Muscle of leg (tissue), 11 donors: Measurements from ENCODE around the gene SLCO2A1. TPM values are rescaled to one million over a fixed set of nuclear protein-coding genes. Genes with fewer than 3 reads are reported as not detected.

Experiments used
- DNase-seq: peaks from one replicate; pipeline ENCODE4 v3.0.0; 2013
- H3K27ac ChIP-seq: one replicate; pipeline ENCODE4 v1.5.1; 2013; ENCODE audit warnings: mild to moderate bottlenecking, low read length, control low read depth
- H3K27me3 ChIP-seq: one replicate; pipeline ENCODE4 v1.6.1; 2013; ENCODE audit warnings: low read length; ENCODE audit not compliant: control insufficient read depth, insufficient read depth
- H3K36me3 ChIP-seq: one replicate; pipeline ENCODE4 v1.6.1; 2013; ENCODE audit warnings: low read length; ENCODE audit not compliant: control insufficient read depth, insufficient read depth
- H3K4me1 ChIP-seq: one replicate; pipeline ENCODE4 v1.6.1; 2013; ENCODE audit warnings: low read length; ENCODE audit not compliant: control insufficient read depth, insufficient read depth
- H3K4me3 ChIP-seq: one replicate; pipeline ENCODE4 v1.5.1; 2013; ENCODE audit warnings: low read length, control low read depth
- H3K9me3 ChIP-seq: replicated peaks from 2 replicates; pipeline ENCODE4 v1.6.1; 2013; ENCODE audit warnings: low read depth, low read length; ENCODE audit not compliant: control insufficient read depth
- WGBS: methylation state at CpG from one replicate; pipeline ENCODE4 v1.1.5; 2013; ENCODE audit warnings: missing lambda C conversion rate; ENCODE audit not compliant: insufficient coverage; 5-methylcytosine and 5-hydroxymethylcytosine counted together
- polyA plus RNA-seq, 8 donors: library from polyadenylated mRNA; unstranded; fragments of 120-200 nt; gene quantifications; one replicate each; pipeline versions ENCODE4 v1.2.1 to v1.2.3, GENCODE V29; 2013; ENCODE audit warnings: inconsistent platforms in 1 of 8, low replicate concordance in 1 of 8; ENCODE audit not compliant: insufficient read length in 8 of 8, insufficient read depth in 1 of 8
- total RNA-seq: library from RNA; stranded (reverse); fragments of 120-200 nt; gene quantifications from one replicate; pipeline ENCODE4 v1.2.4, GENCODE V29; 2013

Gene SLCO2A1
- total and polyA plus RNA-seq, 9 donors: 0.49 to 3.9 (median 1.6) TPM

GRCh38 chr3:133884887-133885711 lies 144.6 kb downstream of the SLCO2A1 start:
- Histone ChIP-seq H3K27me3 (no peaks in the 10 kb centered on the region), H3K36me3 (no peaks in the 10 kb centered on the region), H3K4me3 (no peak overlapping the region), H3K27ac (no peak overlapping the region), H3K4me1 (no peaks in the 10 kb centered on the region), H3K9me3 (no peaks in the 10 kb centered on the region)
- 84% methylated on average over 5 of the region's 11 CpGs for WGBS
- DNase-seq: no peak

DNA sequence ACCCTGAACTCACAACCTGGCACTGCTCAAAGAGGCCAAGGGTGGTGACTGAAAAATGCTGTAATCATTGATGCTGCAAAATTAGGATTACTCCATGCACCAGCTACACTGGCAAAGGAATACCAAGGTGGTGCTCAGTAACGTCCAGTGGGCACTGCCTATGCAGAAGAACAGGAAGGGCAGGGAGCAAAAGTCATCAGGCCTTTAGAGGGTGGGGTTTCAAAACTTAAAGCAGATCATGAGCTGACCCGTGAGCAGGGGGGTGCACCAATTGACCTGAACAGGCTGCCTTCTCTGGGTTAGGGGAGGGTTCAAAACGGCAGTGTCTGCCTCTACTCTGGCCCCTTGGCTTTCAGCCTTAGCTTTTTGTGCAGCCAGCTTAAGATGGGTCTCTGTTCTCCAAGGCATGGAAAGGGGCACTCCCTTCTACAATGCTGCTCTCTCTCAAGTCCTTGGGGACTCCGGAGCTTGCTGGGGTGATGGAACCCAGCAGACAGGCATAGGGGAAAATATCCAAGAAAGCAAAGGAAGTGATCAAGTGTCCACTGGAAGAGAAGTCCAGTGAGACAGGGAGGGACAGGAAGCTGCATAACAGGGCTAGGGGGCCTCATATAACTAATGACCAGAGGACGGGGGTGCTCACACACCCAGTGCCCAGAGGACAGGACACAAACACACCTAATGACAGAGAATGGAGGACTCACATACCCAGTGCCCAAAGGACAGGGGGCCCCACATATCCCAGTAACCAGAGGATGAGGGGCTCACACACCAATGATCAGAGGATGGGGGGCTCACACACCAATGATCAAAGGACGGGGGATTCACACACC lies 145.5 kb downstream of the SLCO2A1 start:
- no peak overlapping the region for H3K27ac ChIP-seq
- no peaks in the 10 kb centered on the region for H3K4me1 ChIP-seq
- 84% methylated on average over 3 of the region's 6 CpGs for WGBS
- no peak for DNase-seq
- H3K4me3 ChIP-seq: no peak overlapping the region
- H3K9me3 ChIP-seq: no peaks in the 10 kb centered on the region
- no peaks in the 10 kb centered on the region for H3K36me3 ChIP-seq
- H3K27me3 ChIP-seq: no peaks in the 10 kb centered on the region

GRCh38 chr3:133883641-133884040 lies 146.1 kb downstream of the SLCO2A1 start:
- no peak overlapping the region for H3K4me3 ChIP-seq
- no peaks in the 10 kb centered on the region for H3K4me1 ChIP-seq
- no peaks in the 10 kb centered on the region for H3K27me3 ChIP-seq
- no peaks in the 10 kb centered on the region for H3K36me3 ChIP-seq
- no peak for DNase-seq
- H3K27ac ChIP-seq: no peak overlapping the region
- H3K9me3 ChIP-seq: no peaks in the 10 kb centered on the region

GRCh38 chr3:133882986-133883586 lies 146.6 kb downstream of the SLCO2A1 start:
- no peak overlapping the region for H3K27ac ChIP-seq
- 77% methylated on average over 1 of the region's 3 CpGs for WGBS
- no peaks in the 10 kb centered on the region for H3K36me3 ChIP-seq
- H3K27me3 ChIP-seq: no peaks in the 10 kb centered on the region
- no peak for DNase-seq
- no peak overlapping the region for H3K4me3 ChIP-seq
- H3K4me1 ChIP-seq: no peaks in the 10 kb centered on the region
- H3K9me3 ChIP-seq: no peaks in the 10 kb centered on the region

GRCh38 chr3:133881939-133882825 lies 147.5 kb downstream of the SLCO2A1 start:
- no peaks in the 10 kb centered on the region for H3K36me3 ChIP-seq
- no peaks in the 10 kb centered on the region for H3K27me3 ChIP-seq
- H3K9me3 ChIP-seq: no peaks in the 10 kb centered on the region
- no peak overlapping the region for H3K4me3 ChIP-seq
- WGBS: 65% methylated on average over 2 of the region's 5 CpGs
- H3K4me1 ChIP-seq: no peaks in the 10 kb centered on the region
- DNase-seq: no peak
- H3K27ac ChIP-seq: no peak overlapping the region

DNA sequence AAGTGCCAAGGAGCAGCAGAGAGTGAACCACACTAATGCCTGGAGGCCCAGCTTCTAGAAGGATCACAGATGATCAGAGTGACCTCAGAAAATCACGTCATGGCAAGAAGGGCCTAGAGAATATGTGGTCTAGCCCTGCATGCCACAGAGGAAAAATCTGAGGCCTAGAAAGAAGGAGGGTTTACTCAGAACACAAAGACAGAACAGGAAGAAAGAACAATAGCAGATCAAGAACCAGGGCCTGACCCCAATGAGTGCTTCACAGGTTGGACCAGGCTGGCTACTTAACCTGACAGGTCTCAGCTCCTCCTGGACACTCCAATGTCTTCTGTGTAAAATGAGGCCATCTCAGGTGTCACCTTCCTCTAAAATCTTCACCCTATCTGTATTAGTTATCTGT lies 148.2 kb downstream of the SLCO2A1 start:
- Histone ChIP-seq H3K27ac (no peak overlapping the region), H3K36me3 (no peaks in the 10 kb centered on the region), H3K9me3 (no peaks in the 10 kb centered on the region), H3K4me1 (no peaks in the 10 kb centered on the region), H3K27me3 (no peaks in the 10 kb centered on the region), H3K4me3 (no peak overlapping the region)
- no peak for DNase-seq
- 83% methylated on average over 1 of the region's 1 CpG for WGBS

- WGBS: 100% methylated on average over 2 of the region's 4 CpGs
- H3K4me1 ChIP-seq: no peaks in the 10 kb centered on the region
- H3K36me3 ChIP-seq: no peaks in the 10 kb centered on the region
- no peak for DNase-seq
- H3K27ac ChIP-seq: no peak overlapping the region
- H3K4me3 ChIP-seq: no peak overlapping the region
- H3K27me3 ChIP-seq: no peaks in the 10 kb centered on the region
- no peaks in the 10 kb centered on the region for H3K9me3 ChIP-seq
Measured at GRCh38 chr3:133880886-133881455, 148.8 kb downstream of the SLCO2A1 start.

DNA sequence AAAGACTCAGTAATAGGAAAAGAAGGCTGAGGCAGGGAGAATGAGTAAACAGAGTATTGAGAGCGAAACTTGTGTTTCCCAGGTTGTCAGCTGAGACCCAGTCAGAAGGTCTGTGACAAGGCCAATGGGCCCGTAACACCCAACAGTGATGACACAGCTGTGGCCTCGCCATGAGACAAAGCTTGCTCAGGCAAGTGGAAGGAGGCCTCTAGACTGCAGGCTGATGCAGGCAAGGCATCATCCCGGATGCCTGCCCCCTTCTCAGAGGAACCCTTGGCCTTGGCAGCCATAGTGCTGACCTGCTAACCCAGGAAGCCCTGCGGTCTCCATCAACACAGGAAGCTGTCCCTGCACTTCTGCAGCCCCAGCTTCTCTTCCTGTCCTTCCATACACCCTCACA lies 149.4 kb downstream of the SLCO2A1 start:
- no peaks in the 10 kb centered on the region for H3K9me3 ChIP-seq
- 80% methylated on average over 5 of the region's 5 CpGs for WGBS
- no peak overlapping the region for H3K4me3 ChIP-seq
- no peaks in the 10 kb centered on the region for H3K36me3 ChIP-seq
- no peak overlapping the region for H3K27ac ChIP-seq
- no peaks in the 10 kb centered on the region for H3K4me1 ChIP-seq
- no peaks in the 10 kb centered on the region for H3K27me3 ChIP-seq
- no peak for DNase-seq

- H3K27me3 ChIP-seq: no peaks in the 10 kb centered on the region
- H3K9me3 ChIP-seq: no peaks in the 10 kb centered on the region
- no peaks in the 10 kb centered on the region for H3K4me1 ChIP-seq
- H3K36me3 ChIP-seq: no peaks in the 10 kb centered on the region
- no peak overlapping the region for H3K27ac ChIP-seq
- no CpG with 5 or more reads among the region's 3 CpGs for WGBS
- no peak overlapping the region for H3K4me3 ChIP-seq
- no peak for DNase-seq
Measured at GRCh38 chr3:133878518-133878917, 151.2 kb downstream of the SLCO2A1 start.
